MM.1S (cell line): ENCODE results near the gene MAP3K1.
"Not testable (repeated sequence)": the region's sequence is repeated elsewhere in the genome, so short reads cannot be mapped to it uniquely, and the experiment has no call there.

Experiments used
- EZH2 ChIP-seq: fragments of 300-600 bp; sonication (generic); optimal IDR thresholded peaks from 2 replicates; pipeline ENCODE3; 2017; ENCODE audit warnings: low read depth, mild to moderate bottlenecking, antibody characterized with exemption, low read length, mixed read lengths
- EZH2phosphoT487 ChIP-seq: fragments of 300-600 bp; sonication (generic); IDR thresholded peaks from 2 replicates; pipeline ENCODE4 v1.6.1; 2018; ENCODE audit warnings: antibody characterized with exemption, low read length
- TF ChIP-seq, protein P1 (sequence below): fragments of 300-600 bp; sonication (generic); IDR thresholded peaks from 2 replicates; pipeline ENCODE4 v1.5.1; 2016; ENCODE audit warnings: antibody characterized with exemption, low read length, mixed read lengths

DNA sequence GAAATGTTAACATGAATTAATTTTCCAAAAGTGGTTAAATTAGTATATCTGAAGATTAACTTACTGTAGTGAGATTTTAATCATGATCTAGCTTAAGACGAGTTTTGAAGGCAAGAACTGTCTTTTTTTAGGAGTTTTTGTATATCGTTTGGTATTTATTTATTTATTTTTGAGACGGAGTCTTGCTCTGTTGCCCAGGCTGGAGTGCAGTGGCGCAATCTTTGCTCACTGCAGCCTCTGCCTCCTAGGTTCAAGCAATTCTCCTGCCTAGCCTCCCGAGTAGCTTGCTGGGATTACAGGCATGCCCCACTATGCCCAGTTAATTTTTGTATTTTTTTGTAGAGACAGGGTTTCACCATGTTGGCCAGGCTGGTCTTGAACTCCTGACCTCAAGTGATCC is 6.5 kb downstream of the MAP3K1 start:
- TF ChIP-seq, protein P1, sequence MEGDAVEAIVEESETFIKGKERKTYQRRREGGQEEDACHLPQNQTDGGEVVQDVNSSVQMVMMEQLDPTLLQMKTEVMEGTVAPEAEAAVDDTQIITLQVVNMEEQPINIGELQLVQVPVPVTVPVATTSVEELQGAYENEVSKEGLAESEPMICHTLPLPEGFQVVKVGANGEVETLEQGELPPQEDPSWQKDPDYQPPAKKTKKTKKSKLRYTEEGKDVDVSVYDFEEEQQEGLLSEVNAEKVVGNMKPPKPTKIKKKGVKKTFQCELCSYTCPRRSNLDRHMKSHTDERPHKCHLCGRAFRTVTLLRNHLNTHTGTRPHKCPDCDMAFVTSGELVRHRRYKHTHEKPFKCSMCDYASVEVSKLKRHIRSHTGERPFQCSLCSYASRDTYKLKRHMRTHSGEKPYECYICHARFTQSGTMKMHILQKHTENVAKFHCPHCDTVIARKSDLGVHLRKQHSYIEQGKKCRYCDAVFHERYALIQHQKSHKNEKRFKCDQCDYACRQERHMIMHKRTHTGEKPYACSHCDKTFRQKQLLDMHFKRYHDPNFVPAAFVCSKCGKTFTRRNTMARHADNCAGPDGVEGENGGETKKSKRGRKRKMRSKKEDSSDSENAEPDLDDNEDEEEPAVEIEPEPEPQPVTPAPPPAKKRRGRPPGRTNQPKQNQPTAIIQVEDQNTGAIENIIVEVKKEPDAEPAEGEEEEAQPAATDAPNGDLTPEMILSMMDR, result not testable (repeated sequence)
- not testable (repeated sequence) for TF ChIP-seq EZH2, EZH2phosphoT487
